ENCODE data around the gene BPIFA2. TPM values are rescaled to one million over a fixed set of nuclear protein-coding genes. Genes with fewer than 3 reads are reported as not detected.

The BPIFA2 gene
- total RNA-seq, 1 experiment from 2014 or later = not detected

DNA sequence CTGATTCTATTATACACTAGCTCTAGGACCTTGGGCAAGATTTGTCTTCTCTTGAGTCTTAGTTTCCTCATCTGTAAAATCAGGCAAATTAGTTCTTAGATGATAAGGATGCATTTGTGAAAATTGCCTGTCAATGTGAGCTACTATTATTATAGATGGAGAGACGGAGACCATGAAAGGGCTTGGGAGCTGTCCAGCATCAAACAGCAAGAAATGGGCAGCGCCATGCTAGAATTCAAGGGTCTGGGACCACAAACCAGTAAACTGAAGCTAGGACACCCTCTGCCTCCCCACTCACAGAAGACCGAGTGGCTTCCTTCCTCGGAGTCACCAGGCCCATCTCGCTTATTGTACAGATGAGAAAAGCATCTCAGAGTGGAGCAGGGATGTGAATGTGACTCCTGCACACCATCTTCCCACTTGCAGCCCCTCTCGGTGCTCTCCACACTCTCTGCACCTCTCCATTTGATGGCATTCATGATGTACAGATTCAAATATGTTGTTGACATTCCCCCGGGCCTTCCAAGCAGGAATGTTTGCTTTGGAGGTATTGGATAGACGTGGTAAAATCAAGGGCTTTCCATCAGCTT, 25.0 kb downstream of the BPIFA2 start:
- BruUV-seq (replicated peaks) = no TSS peak
- peaks cover 77% of the 10 kb centered on the region for H3K27me3 Mint-ChIP-seq (ENCODE audit: unreplicated experiment)
- H3K4me1 Mint-ChIP-seq (ENCODE audit: low read depth, unreplicated experiment) = no peaks in the 10 kb centered on the region
- TF ChIP-seq CTCF (IDR thresholded peaks at IDR 0.05; ENCODE audit: unreplicated experiment) = no peak
- no peaks in the 10 kb centered on the region for H3K9me3 Mint-ChIP-seq (ENCODE audit: low read depth, unreplicated experiment)
- H3K27ac Mint-ChIP-seq (ENCODE audit: unreplicated experiment) = no peak overlapping the region
- H3K4me3 Mint-ChIP-seq (ENCODE audit: low read depth, unreplicated experiment) = no peak overlapping the region
- intact Hi-C loops (cut with micrococcal nuclease; ENCODE audit: unreplicated experiment) = no loop called here
- CTCF ChIA-PET = interaction anchor here (0.6 kb wide), 2 partner anchors 10 to 1779 kb away, joined by 3 to 5 read pairs; no protein-coding TSS in a partner anchor
- no peaks in the 10 kb centered on the region for H3K36me3 Mint-ChIP-seq (ENCODE audit: insufficient read depth, unreplicated experiment)
- no peak for DNase-seq

GRCh38 chr20:33199026-33199425, 31.1 kb downstream of the BPIFA2 start:
- no peaks in the 10 kb centered on the region for H3K9me3 Mint-ChIP-seq (ENCODE audit: low read depth, unreplicated experiment)
- BruUV-seq (replicated peaks) = no TSS peak
- intact Hi-C loops (cut with micrococcal nuclease; ENCODE audit: unreplicated experiment) = no loop called here
- DNase-seq = no peak
- H3K27ac Mint-ChIP-seq (ENCODE audit: unreplicated experiment) = no peak overlapping the region
- CTCF ChIA-PET = interaction anchor here (1.1 kb wide), 1 partner anchor 9 kb away, joined by 3 read pairs; no protein-coding TSS in a partner anchor
- H3K27me3 Mint-ChIP-seq (ENCODE audit: unreplicated experiment) = peaks cover 84% of the 10 kb centered on the region
- no peak overlapping the region for H3K4me3 Mint-ChIP-seq (ENCODE audit: low read depth, unreplicated experiment)
- no peaks in the 10 kb centered on the region for H3K36me3 Mint-ChIP-seq (ENCODE audit: insufficient read depth, unreplicated experiment)
- no peak for TF ChIP-seq CTCF (IDR thresholded peaks at IDR 0.05; ENCODE audit: unreplicated experiment)
- no peaks in the 10 kb centered on the region for H3K4me1 Mint-ChIP-seq (ENCODE audit: low read depth, unreplicated experiment)

DNA sequence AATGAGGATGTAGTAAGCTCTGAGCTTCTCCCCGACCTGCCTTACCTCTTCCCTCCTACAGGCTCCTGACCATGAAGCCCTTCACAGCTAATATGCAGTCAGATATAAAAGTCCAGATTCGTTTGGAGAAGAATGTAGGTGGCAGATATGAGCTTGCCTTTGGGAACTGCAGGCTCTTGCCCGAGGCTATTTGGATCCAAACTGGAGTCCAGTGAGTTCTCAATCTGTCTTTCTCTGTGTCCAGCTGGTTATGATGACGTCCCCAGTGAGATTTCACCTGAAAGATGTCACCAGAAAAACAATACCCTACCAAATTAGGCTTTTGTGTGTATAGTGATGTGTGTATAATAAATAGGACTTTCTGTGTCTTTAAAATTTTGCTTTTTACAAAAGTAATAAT, 34.5 kb downstream of the BPIFA2 start:
- H3K27ac Mint-ChIP-seq (ENCODE audit: unreplicated experiment) = no peak overlapping the region
- intact Hi-C loops (cut with micrococcal nuclease; ENCODE audit: unreplicated experiment) = no loop called here
- H3K9me3 Mint-ChIP-seq (ENCODE audit: low read depth, unreplicated experiment) = no peaks in the 10 kb centered on the region
- no peaks in the 10 kb centered on the region for H3K36me3 Mint-ChIP-seq (ENCODE audit: insufficient read depth, unreplicated experiment)
- peaks cover 90% of the 10 kb centered on the region for H3K27me3 Mint-ChIP-seq (ENCODE audit: unreplicated experiment)
- H3K4me1 Mint-ChIP-seq (ENCODE audit: low read depth, unreplicated experiment) = no peaks in the 10 kb centered on the region
- CTCF ChIA-PET = interaction anchor here (0.7 kb wide), 2 partner anchors 9 to 218 kb away, joined by 4 to 5 read pairs; no protein-coding TSS in a partner anchor
- BruUV-seq (replicated peaks) = no TSS peak
- no peak for TF ChIP-seq CTCF (IDR thresholded peaks at IDR 0.05; ENCODE audit: unreplicated experiment)
- H3K4me3 Mint-ChIP-seq (ENCODE audit: low read depth, unreplicated experiment) = no peak overlapping the region
- DNase-seq = no peak

DNA sequence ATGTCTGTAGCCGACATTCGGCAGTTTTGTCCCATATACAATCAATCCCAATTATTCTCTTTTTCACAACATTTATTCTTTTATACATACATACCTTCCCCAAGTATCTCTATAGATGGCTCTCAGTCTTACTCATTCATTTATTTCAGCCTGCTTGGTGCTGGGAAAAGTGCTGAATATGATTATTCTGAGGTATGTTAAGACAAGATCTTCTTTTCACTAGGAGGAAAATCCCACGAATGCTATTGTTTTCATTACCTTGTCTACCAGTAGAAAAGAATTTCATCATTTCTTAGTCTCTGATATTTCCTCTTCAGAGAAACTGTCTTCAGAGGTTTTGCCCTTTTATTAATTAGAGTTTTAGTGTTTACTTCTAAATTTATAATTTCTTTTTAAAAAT, 35.5 kb downstream of the BPIFA2 start:
- TF ChIP-seq CTCF (IDR thresholded peaks at IDR 0.05; ENCODE audit: unreplicated experiment) = no peak
- Mint-ChIP-seq H3K36me3 (ENCODE audit: insufficient read depth, unreplicated experiment) (no peaks in the 10 kb centered on the region), H3K9me3 (ENCODE audit: low read depth, unreplicated experiment) (no peaks in the 10 kb centered on the region), H3K4me1 (ENCODE audit: low read depth, unreplicated experiment) (no peaks in the 10 kb centered on the region), H3K4me3 (ENCODE audit: low read depth, unreplicated experiment) (no peak overlapping the region), H3K27me3 (ENCODE audit: unreplicated experiment) (peaks cover 92% of the 10 kb centered on the region), H3K27ac (ENCODE audit: unreplicated experiment) (no peak overlapping the region)
- intact Hi-C loops (cut with micrococcal nuclease; ENCODE audit: unreplicated experiment) = no loop called here
- BruUV-seq (replicated peaks) = no TSS peak
- CTCF ChIA-PET = no interaction called here
- DNase-seq = no peak
